Smooth muscle cell (in vitro differentiated cells): ENCODE measurements around the gene ATP2B2. TPM values are rescaled to one million over a fixed set of nuclear protein-coding genes. Genes with fewer than 3 reads are reported as not detected.

Experiments
- DNase-seq: peaks from one replicate; lab custom pipeline; 2025; ENCODE audit not compliant: unreplicated experiment; lab: John Stamatoyannopoulos, UW
- H2AFZ ChIP-seq: fragments of 200-600 bp; sonication (generic); 2 replicates; pipeline ENCODE4 v1.6.0; 2016; ENCODE audit warnings: antibody characterized with exemption, low read depth, mild to moderate bottlenecking
- H3F3A ChIP-seq: fragments of 200-600 bp; sonication (generic); 2 replicates; pipeline ENCODE4 v1.6.0; 2017; ENCODE audit warnings: antibody characterized with exemption, low read depth
- H3K27ac ChIP-seq: fragments of 200-600 bp; sonication (generic); 2 replicates; pipeline ENCODE4 v1.5.1; 2016; ENCODE audit warnings: low read depth, mild to moderate bottlenecking
- H3K27me3 ChIP-seq: fragments of 200-600 bp; sonication (generic); 2 replicates; pipeline ENCODE4 v1.6.1; 2016; ENCODE audit warnings: low read depth, mild to moderate bottlenecking
- H3K36me3 ChIP-seq: fragments of 200-600 bp; sonication (generic); 2 replicates; pipeline ENCODE4 v1.5.1; 2016; ENCODE audit warnings: low read depth
- H3K4me1 ChIP-seq: fragments of 200-600 bp; sonication (generic); 2 replicates; pipeline ENCODE4 v1.5.1; 2016; ENCODE audit warnings: low read depth
- H3K4me2 ChIP-seq: fragments of 200-600 bp; sonication (generic); 2 replicates; pipeline ENCODE4 v1.6.0; 2016; ENCODE audit warnings: mild to moderate bottlenecking
- H3K4me3 ChIP-seq: fragments of 200-600 bp; sonication (generic); 2 replicates; pipeline ENCODE4 v1.5.1; 2016; ENCODE audit warnings: mild to moderate bottlenecking
- H3K79me2 ChIP-seq: fragments of 200-600 bp; sonication (generic); 2 replicates; pipeline ENCODE4 v1.6.0; 2016; ENCODE audit warnings: low read depth, mild to moderate bottlenecking
- H3K9ac ChIP-seq: fragments of 200-600 bp; sonication (generic); 2 replicates; pipeline ENCODE4 v1.6.0; 2016; ENCODE audit warnings: low read depth
- H3K9me3 ChIP-seq: fragments of 200-600 bp; sonication (generic); replicated peaks from 2 replicates; pipeline ENCODE4 v1.5.1; 2016; ENCODE audit warnings: low read depth
- H4K20me1 ChIP-seq: fragments of 200-600 bp; sonication (generic); 2 replicates; pipeline ENCODE4 v1.6.0; 2016; ENCODE audit warnings: low read depth
- CTCF ChIP-seq: fragments of 200-600 bp; sonication (generic); IDR thresholded peaks from 2 replicates; pipeline ENCODE4 v1.5.1; 2017; ENCODE audit warnings: borderline replicate concordance, mild to moderate bottlenecking, antibody characterized with exemption; ENCODE audit not compliant: insufficient read depth, poor library complexity, severe bottlenecking
- WGBS: methylation state at CpG from one replicate; pipeline ENCODE4 v1.1.7; 2016; ENCODE audit warnings: low lambda C conversion rate; 5-methylcytosine and 5-hydroxymethylcytosine counted together
- polyA plus RNA-seq: library from polyadenylated mRNA; unstranded; fragments of >200 nt; fragmentation: Nextera tagmentation; extraction: Ambion mirVana; gene quantifications from 2 replicates; pipeline ENCODE4 v1.2.1, GENCODE V29; 2016
- total RNA-seq: library from RNA; depleted of rRNA; stranded (reverse); fragments of >200 nt; gene quantifications from 2 replicates; pipeline ENCODE4 v1.2.3, GENCODE V29; 2014

Gene ATP2B2
- total and polyA plus RNA-seq, 2 experiments from 2014 or later, result not detected

- Histone ChIP-seq H4K20me1 (no peaks in the 10 kb centered on the region), H3K4me3 (no peak overlapping the region), H3K27ac (no peak overlapping the region), H3K27me3 (peaks cover 8% of the 10 kb centered on the region), H3K4me2 (no peak overlapping the region), H3F3A (peaks cover 5% of the 10 kb centered on the region), H3K9ac (no peak overlapping the region), H3K36me3 (no peaks in the 10 kb centered on the region), H3K79me2 (no peaks in the 10 kb centered on the region), H2AFZ (no peak overlapping the region), H3K9me3 (no peaks in the 10 kb centered on the region), H3K4me1 (no peaks in the 10 kb centered on the region)
- 84% methylated on average over 16 of the region's 16 CpGs for WGBS
- no peak for DNase-seq
- TF ChIP-seq CTCF, result no peak
These were observed 73.1 kb downstream of the ATP2B2 start for GRCh38 chr3:10432156-10432845.

- no peaks in the 10 kb centered on the region for H3K4me1 ChIP-seq
- no peak for DNase-seq
- H3K4me3 ChIP-seq, result no peak overlapping the region
- H3K27me3 ChIP-seq, result peaks cover 8% of the 10 kb centered on the region
- no peaks in the 10 kb centered on the region for H4K20me1 ChIP-seq
- no peak overlapping the region for H3K4me2 ChIP-seq
- no peak overlapping the region for H3K9ac ChIP-seq
- TF ChIP-seq CTCF, result no peak
- no peak overlapping the region for H3K27ac ChIP-seq
- no peaks in the 10 kb centered on the region for H3K79me2 ChIP-seq
- no peaks in the 10 kb centered on the region for H3K9me3 ChIP-seq
- no peaks in the 10 kb centered on the region for H3K36me3 ChIP-seq
- H3F3A ChIP-seq, result no peaks in the 10 kb centered on the region
- no peak overlapping the region for H2AFZ ChIP-seq
- WGBS, result 100% methylated on average over 1 of the region's 1 CpG
These were observed 74.6 kb downstream of the ATP2B2 start for GRCh38 chr3:10430805-10431204.

GRCh38 chr3:10428406-10429091 is 76.8 kb downstream of the ATP2B2 start:
- no peak overlapping the region for H3K27ac ChIP-seq
- no peaks in the 10 kb centered on the region for H4K20me1 ChIP-seq
- no peak overlapping the region for H2AFZ ChIP-seq
- H3K9me3 ChIP-seq, result no peaks in the 10 kb centered on the region
- no peak overlapping the region for H3K4me2 ChIP-seq
- DNase-seq, result no peak
- peaks cover 8% of the 10 kb centered on the region for H3K27me3 ChIP-seq
- no peak overlapping the region for H3K9ac ChIP-seq
- TF ChIP-seq CTCF, result no peak
- no peaks in the 10 kb centered on the region for H3F3A ChIP-seq
- no peaks in the 10 kb centered on the region for H3K36me3 ChIP-seq
- no peaks in the 10 kb centered on the region for H3K79me2 ChIP-seq
- no peaks in the 10 kb centered on the region for H3K4me1 ChIP-seq
- 80% methylated on average over 12 of the region's 12 CpGs for WGBS
- no peak overlapping the region for H3K4me3 ChIP-seq
